WERI-Rb-1 (cell line): ENCODE data around the gene UBR1.

Experiments
- DNase-seq: peaks from one replicate; pipeline ENCODE4 v3.0.0-alpha.2; 2020
- H3K27ac ChIP-seq: fragments of 250-450 bp; sonication (Bioruptor Pico); 2 replicates; pipeline ENCODE4 v1.5.1; 2020; ENCODE audit warnings: mild to moderate bottlenecking, moderate library complexity
- H3K27me3 ChIP-seq: fragments of 250-450 bp; sonication (Bioruptor Pico); 2 replicates; pipeline ENCODE4 v1.5.1; 2021; ENCODE audit warnings: mild to moderate bottlenecking, low read depth, moderate library complexity; ENCODE audit not compliant: insufficient read depth, severe bottlenecking
- H3K36me3 ChIP-seq: fragments of 250-450 bp; sonication (Bioruptor Pico); 2 replicates; pipeline ENCODE4 v1.5.1; 2020; ENCODE audit warnings: mild to moderate bottlenecking, moderate library complexity
- H3K4me3 ChIP-seq: 2 replicates; pipeline ENCODE4 v1.5.1; 2011; ENCODE audit warnings: low read depth, mild to moderate bottlenecking, control low read depth, low read length
- H3K9me3 ChIP-seq: fragments of 250-450 bp; sonication (Bioruptor Pico); 2 replicates; pipeline ENCODE4 v1.5.1; 2021; ENCODE audit warnings: mild to moderate bottlenecking, moderate library complexity; ENCODE audit not compliant: severe bottlenecking
- CTCF ChIP-seq: IDR thresholded peaks from 2 replicates; pipeline ENCODE4 v1.5.1; 2011; ENCODE audit warnings: low read depth, mild to moderate bottlenecking, control low read depth, inconsistent platforms, low read length

The UBR1 gene

GRCh38 chr15:43099105-43099845 lies 6.6 kb downstream of the UBR1 start:
- H3K27me3 ChIP-seq: no peaks in the 10 kb centered on the region

GRCh38 chr15:43096411-43096810 lies 9.4 kb downstream of the UBR1 start:
- no peak for DNase-seq
- no peak overlapping the region for H3K4me3 ChIP-seq
- no peak for TF ChIP-seq CTCF
- no peaks in the 10 kb centered on the region for H3K27me3 ChIP-seq
- no peak overlapping the region for H3K27ac ChIP-seq
- H3K36me3 ChIP-seq: peaks cover 33% of the 10 kb centered on the region
- H3K9me3 ChIP-seq: no peaks in the 10 kb centered on the region

More at GRCh38 chr15:43099105-43099845, 6.6 kb downstream of the UBR1 start:
- DNase-seq: no peak
- peaks cover 37% of the 10 kb centered on the region for H3K36me3 ChIP-seq
- H3K27ac ChIP-seq: no peak overlapping the region
- no peak for TF ChIP-seq CTCF
- no peak overlapping the region for H3K4me3 ChIP-seq
- H3K9me3 ChIP-seq: no peaks in the 10 kb centered on the region

- H3K36me3 ChIP-seq: peaks cover 38% of the 10 kb centered on the region
- no peak for TF ChIP-seq CTCF
- no peaks in the 10 kb centered on the region for H3K9me3 ChIP-seq
- no peaks in the 10 kb centered on the region for H3K27me3 ChIP-seq
- DNase-seq: no peak
- no peak overlapping the region for H3K4me3 ChIP-seq
- H3K27ac ChIP-seq: no peak overlapping the region
These were observed 10.0 kb downstream of the UBR1 start for GRCh38 chr15:43095708-43096347.

GRCh38 chr15:43095243-43095642 lies 10.6 kb downstream of the UBR1 start:
- H3K27me3 ChIP-seq: no peaks in the 10 kb centered on the region
- no peak overlapping the region for H3K4me3 ChIP-seq
- H3K36me3 ChIP-seq: peaks cover 32% of the 10 kb centered on the region
- TF ChIP-seq CTCF: no peak
- H3K27ac ChIP-seq: no peak overlapping the region
- no peaks in the 10 kb centered on the region for H3K9me3 ChIP-seq
- no peak for DNase-seq

GRCh38 chr15:43094416-43095030 lies 11.3 kb downstream of the UBR1 start:
- no peak for DNase-seq
- Histone ChIP-seq H3K27me3 (no peaks in the 10 kb centered on the region), H3K9me3 (no peaks in the 10 kb centered on the region), H3K4me3 (no peak overlapping the region), H3K36me3 (peaks cover 25% of the 10 kb centered on the region), H3K27ac (no peak overlapping the region)
- no peak for TF ChIP-seq CTCF
